ENCODE measurements around the gene DNHD1.

Gene DNHD1

GRCh38 chr11:6475936-6476335, 21.1 kb upstream of the DNHD1 start:
- Histone ChIP-seq H3K9me2 (replicated peaks; ENCODE audit: insufficient read depth, low read length) (no peaks in the 10 kb centered on the region), H3K27me3 (ENCODE audit: low read length) (no peaks in the 10 kb centered on the region), H4K20me1 (ENCODE audit: low read depth, low read length) (no peaks in the 10 kb centered on the region), H3K79me2 (ENCODE audit: insufficient read depth, low read length) (peaks cover 15% of the 10 kb centered on the region), H3K4me3 (ENCODE audit: insufficient read depth, low read length, poor library complexity, severe bottlenecking) (no peak overlapping the region), H3K9ac (ENCODE audit: low read length) (no peak overlapping the region), H3K4me2 (ENCODE audit: low read depth, low read length, poor library complexity, severe bottlenecking) (no peak overlapping the region), H3K27ac (ENCODE audit: low read depth, low read length) (no peak overlapping the region), H2AFZ (ENCODE audit: low read depth, low read length, severe bottlenecking) (no peak overlapping the region), H3F3A (ENCODE audit: insufficient read depth) (peaks cover 15% of the 10 kb centered on the region), H3K9me3 (ENCODE audit: insufficient read depth, low read length) (no peaks in the 10 kb centered on the region), H3K36me3 (ENCODE audit: low read length) (no peaks in the 10 kb centered on the region)
- no peak for TF ChIP-seq EZH2phosphoT487 (conservative IDR thresholded peaks at IDR 0.05; ENCODE audit: low read length)
- TF ChIP-seq CTCF (IDR thresholded peaks at IDR 0.05; ENCODE audit: insufficient read depth, low read length, poor library complexity, severe bottlenecking), result no peak

- Histone ChIP-seq H3K9ac (ENCODE audit: low read length) (no peak overlapping the region), H3K9me3 (ENCODE audit: insufficient read depth, low read length) (no peaks in the 10 kb centered on the region), H3K9me2 (replicated peaks; ENCODE audit: insufficient read depth, low read length) (no peaks in the 10 kb centered on the region), H3K27me3 (ENCODE audit: low read length) (no peaks in the 10 kb centered on the region), H2AFZ (ENCODE audit: low read depth, low read length, severe bottlenecking) (no peak overlapping the region), H3K27ac (ENCODE audit: low read depth, low read length) (no peak overlapping the region), H3K79me2 (ENCODE audit: insufficient read depth, low read length) (peaks cover 18% of the 10 kb centered on the region), H3F3A (ENCODE audit: insufficient read depth) (peaks cover 15% of the 10 kb centered on the region), H4K20me1 (ENCODE audit: low read depth, low read length) (no peaks in the 10 kb centered on the region), H3K4me2 (ENCODE audit: low read depth, low read length, poor library complexity, severe bottlenecking) (no peak overlapping the region), H3K4me3 (ENCODE audit: insufficient read depth, low read length, poor library complexity, severe bottlenecking) (no peak overlapping the region), H3K36me3 (ENCODE audit: low read length) (no peaks in the 10 kb centered on the region)
- TF ChIP-seq CTCF (IDR thresholded peaks at IDR 0.05; ENCODE audit: insufficient read depth, low read length, poor library complexity, severe bottlenecking) (no peak), EZH2phosphoT487 (conservative IDR thresholded peaks at IDR 0.05; ENCODE audit: low read length) (no peak)
Measured at GRCh38 chr11:6476571-6476970, 20.5 kb upstream of the DNHD1 start.

GRCh38 chr11:6480299-6480914, 16.7 kb upstream of the DNHD1 start:
- H3K9ac ChIP-seq (ENCODE audit: low read length), result peak overlapping the region; percentile 73
- H3K27ac ChIP-seq (ENCODE audit: low read depth, low read length), result no peak overlapping the region
- H3K36me3 ChIP-seq (ENCODE audit: low read length), result peaks cover 15% of the 10 kb centered on the region
- H3K4me3 ChIP-seq (ENCODE audit: insufficient read depth, low read length, poor library complexity, severe bottlenecking), result peak overlapping the region; percentile 74
- H2AFZ ChIP-seq (ENCODE audit: low read depth, low read length, severe bottlenecking), result peak overlapping the region; percentile 59
- no peaks in the 10 kb centered on the region; the same call in 1 of the 2 replicates for H4K20me1 ChIP-seq (ENCODE audit: low read depth, low read length)
- peaks cover under 1% of the 10 kb centered on the region; the same call in 1 of the 2 replicates for H3F3A ChIP-seq (ENCODE audit: insufficient read depth)
- peaks cover 40% of the 10 kb centered on the region for H3K79me2 ChIP-seq (ENCODE audit: insufficient read depth, low read length)
- peak overlapping the region; percentile 75 for H3K4me2 ChIP-seq (ENCODE audit: low read depth, low read length, poor library complexity, severe bottlenecking)
- H3K9me3 ChIP-seq (ENCODE audit: insufficient read depth, low read length), result no peaks in the 10 kb centered on the region
- H3K9me2 ChIP-seq (replicated peaks; ENCODE audit: insufficient read depth, low read length), result no peaks in the 10 kb centered on the region
- no peaks in the 10 kb centered on the region for H3K27me3 ChIP-seq (ENCODE audit: low read length)
- no peak for TF ChIP-seq CTCF (IDR thresholded peaks at IDR 0.05; ENCODE audit: insufficient read depth, low read length, poor library complexity, severe bottlenecking)
- no peak for TF ChIP-seq EZH2phosphoT487 (conservative IDR thresholded peaks at IDR 0.05; ENCODE audit: low read length)

Measured in SU-DHL-6 (cell line).